HepG2 (cell line): ENCODE results near the gene PRKAR2B. TPM values are rescaled to one million over a fixed set of nuclear protein-coding genes. Genes with fewer than 3 reads are reported as not detected.

ENCODE experiments used
- ATAC-seq: fragments of 200-7000 bp; cut with Tn5 transposase; 3 replicates; pipeline ENCODE4 v1.9.1; 2020; ENCODE audit warnings: mild to moderate bottlenecking, moderate library complexity
- BruUV-seq: library from RNA; stranded (reverse); fragments of 400-500 nt; replicated peaks from 2 replicates; lab custom pipeline; 2021; lab: Mats Ljungman, UMichigan
- CTCF ChIA-PET: fragments of 300-600 bp; formaldehyde crosslinking; extraction: SDS; loops from one replicate; lab custom pipeline; 2021; ENCODE audit warnings: low total read pairs, inconsistent platforms, low intra/inter-chr PET ratio; lab: Yijun Ruan, JAX
- POLR2A ChIA-PET: fragments of 350-600 bp; sonication (Branson Sonifier 250); formaldehyde crosslinking; loops from one replicate; lab custom pipeline; 2020; ENCODE audit warnings: antibody characterized with exemption, inconsistent platforms; lab: Yijun Ruan, JAX
- DNase-seq: peaks from one replicate; pipeline ENCODE4 v3.0.0-alpha.2; 2015; ENCODE audit warnings: low spot score
- FAIRE-seq: peaks from 3 replicates; lab custom pipeline; 2011; peaks lifted over from hg19 to GRCh38; lab: Jason Lieb, UNC
- H2AFZ ChIP-seq: one replicate; pipeline ENCODE4 v1.6.1; 2011; ENCODE audit warnings: low read length, inconsistent platforms
- H3K27ac ChIP-seq: fragments of 300-600 bp; 3 replicates; pipeline ENCODE4 v1.8.0; 2011; ENCODE audit warnings: mixed run types, mild to moderate bottlenecking, mixed read lengths, low read length, inconsistent platforms; ENCODE audit not compliant: insufficient read depth; ENCODE audit errors: extremely low read length
- H3K27me3 ChIP-seq, 2 experiments: fragments of 200-600 bp in 1 of 2; 2 replicates in 1 of 2; 3 replicates in 1 of 2; pipeline versions ENCODE4 v1.6.0 to v1.8.0; 2011; ENCODE audit warnings: low read length in 2 of 2, mild to moderate bottlenecking in 2 of 2, moderate library complexity in 2 of 2, inconsistent platforms in 1 of 2; ENCODE audit not compliant: insufficient read depth in 2 of 2, control insufficient read depth in 1 of 2
- H3K36me3 ChIP-seq, 2 experiments: fragments of 200-600 bp in 1 of 2; replicated peaks in 1 of 2; 2 replicates in 1 of 2; 3 replicates in 1 of 2; pipeline versions ENCODE4 v1.5.1 to v1.8.0; 2011; ENCODE audit warnings: low read length in 2 of 2, inconsistent platforms in 1 of 2; ENCODE audit not compliant: insufficient read depth in 2 of 2, control insufficient read depth in 1 of 2
- H3K4me1 ChIP-seq: 2 replicates; pipeline ENCODE4 v1.5.1; 2012; ENCODE audit warnings: low read length, inconsistent platforms; ENCODE audit not compliant: insufficient read depth
- H3K4me2 ChIP-seq: 2 replicates; pipeline ENCODE4 v1.6.0; 2011; ENCODE audit warnings: low read depth, low read length, inconsistent platforms
- H3K4me3 ChIP-seq, 3 experiments: fragments of 200-600 bp in 1 of 3; sonication (generic), shearing (Covaris generic) in 1 of 3; replicated peaks in 1 of 3; 2 replicates each; pipeline ENCODE4 v1.5.1; 2011 to 2016; ENCODE audit warnings: low read length in 3 of 3, inconsistent platforms in 2 of 3, low read depth in 2 of 3, mild to moderate bottlenecking in 2 of 3, control low read depth in 1 of 3, mixed read lengths in 1 of 3; ENCODE audit not compliant: insufficient read depth in 1 of 3
- H3K79me2 ChIP-seq: one replicate; pipeline ENCODE4 v1.6.1; 2011; ENCODE audit warnings: low read length, inconsistent platforms; ENCODE audit not compliant: insufficient read depth
- H3K9ac ChIP-seq: 2 replicates; pipeline ENCODE4 v1.6.0; 2011; ENCODE audit warnings: mild to moderate bottlenecking, low read depth, low read length, inconsistent platforms; ENCODE audit not compliant: insufficient read depth
- H3K9me3 ChIP-seq: 2 replicates; pipeline ENCODE4 v1.5.1; 2012; ENCODE audit warnings: mild to moderate bottlenecking, low read length
- H4K20me1 ChIP-seq: 2 replicates; pipeline ENCODE4 v1.6.0; 2011; ENCODE audit warnings: inconsistent platforms, mild to moderate bottlenecking, low read length, moderate library complexity; ENCODE audit not compliant: insufficient read depth
- BCL6 ChIP-seq: IDR thresholded peaks from 2 replicates; pipeline ENCODE4 v1.6.1; 2016; ENCODE audit warnings: missing genetic modification reagents, missing compliant biosample characterization
- CHD4 ChIP-seq: fragments of 200-600 bp; sonication (generic); IDR thresholded peaks from 2 replicates; pipeline ENCODE4 v1.7.0; 2017; ENCODE audit warnings: mild to moderate bottlenecking, low read length, borderline replicate concordance
- DBP ChIP-seq: sonication (generic); formaldehyde crosslinking; IDR thresholded peaks from 2 replicates; pipeline ENCODE4 v1.4.0; 2020; ENCODE audit warnings: missing genetic modification reagents; ENCODE audit errors: not compliant biosample characterization
- HDAC1 ChIP-seq: sonication (generic); formaldehyde crosslinking; IDR thresholded peaks from 2 replicates; pipeline ENCODE4 v1.5.1; 2020; ENCODE audit warnings: mild to moderate bottlenecking, missing genetic modification reagents
- IRF1 ChIP-seq: sonication (generic); formaldehyde crosslinking; IDR thresholded peaks from 2 replicates; pipeline ENCODE4 v1.4.0; 2020; ENCODE audit warnings: low read depth, mild to moderate bottlenecking, missing genetic modification reagents
- KDM5A ChIP-seq: fragments of 200-600 bp; sonication (generic); IDR thresholded peaks from 2 replicates; pipeline ENCODE4 v1.7.0; 2018; ENCODE audit warnings: antibody characterized with exemption, mild to moderate bottlenecking, low read length, borderline replicate concordance
- MYNN ChIP-seq: sonication (generic); formaldehyde crosslinking; IDR thresholded peaks from 2 replicates; pipeline ENCODE4 v1.4.0; 2020; ENCODE audit warnings: mild to moderate bottlenecking, low read depth, missing genetic modification reagents
- NR2C2 ChIP-seq: sonication (generic); formaldehyde crosslinking; IDR thresholded peaks from 2 replicates; pipeline ENCODE4 v1.4.0; 2020; ENCODE audit warnings: missing genetic modification reagents, mild to moderate bottlenecking, moderate library complexity, borderline replicate concordance
- NR2F2 ChIP-seq: IDR thresholded peaks from 2 replicates; pipeline ENCODE4 v1.6.1; 2012; ENCODE audit warnings: low read depth, inconsistent platforms, borderline replicate concordance
- POLR2A ChIP-seq, 2 experiments: IDR thresholded peaks; 2 replicates each; pipeline ENCODE4 v1.6.1; 2011; ENCODE audit warnings: low read depth in 2 of 2, low read length in 2 of 2, mild to moderate bottlenecking in 1 of 2, moderate library complexity in 1 of 2; ENCODE audit not compliant: insufficient read depth in 1 of 2
- POLR2AphosphoS5 ChIP-seq: IDR thresholded peaks from 2 replicates; pipeline ENCODE4 v1.6.1; 2012; ENCODE audit warnings: low read depth, low read length
- SIX1 ChIP-seq: sonication (generic); formaldehyde crosslinking; IDR thresholded peaks from 2 replicates; pipeline ENCODE4 v1.4.0; 2020; ENCODE audit warnings: missing genetic modification reagents, borderline replicate concordance
- ZEB1 ChIP-seq: IDR thresholded peaks from 2 replicates; pipeline ENCODE4 v1.6.1; 2012; ENCODE audit warnings: mild to moderate bottlenecking, low read depth, inconsistent platforms; ENCODE audit not compliant: insufficient replicate concordance
- ZFAT ChIP-seq: sonication (generic); formaldehyde crosslinking; conservative IDR thresholded peaks from 2 replicates; pipeline ENCODE4 v1.8.1; 2023; ENCODE audit warnings: missing genetic modification reagents, inconsistent platforms
- ZNF589 ChIP-seq: sonication (generic); formaldehyde crosslinking; conservative IDR thresholded peaks from 2 replicates; pipeline ENCODE4 v1.8.0; 2022; ENCODE audit warnings: mild to moderate bottlenecking, moderate library complexity, missing genetic modification reagents
- ZNF766 ChIP-seq: sonication (generic); formaldehyde crosslinking; IDR thresholded peaks from 2 replicates; pipeline ENCODE4 v1.5.0; 2020; ENCODE audit warnings: missing genetic modification reagents, borderline replicate concordance
- ZNF83 ChIP-seq: sonication (generic); formaldehyde crosslinking; IDR thresholded peaks from 2 replicates; pipeline ENCODE4 v1.4.0; 2020; ENCODE audit warnings: missing genetic modification reagents, mild to moderate bottlenecking, borderline replicate concordance
- WGBS: methylation state at CpG from one replicate; pipeline ENCODE4 v1.1.6; 2017; ENCODE audit warnings: low lambda C conversion rate; 5-methylcytosine and 5-hydroxymethylcytosine counted together
- in situ Hi-C: cut with HindIII; loops from 2 replicates; pipeline ENCODE4 v1.10.0; 2017; ENCODE audit warnings: low pct_unique_long_range_greater_than_20kb; ENCODE audit not compliant: extremely low pct_ligation_motif_present
- intact Hi-C: fragments of 100-400 bp; cut with micrococcal nuclease; formaldehyde crosslinking; loops from one replicate; pipeline ENCODE4 v1.10.0; 2022; ENCODE audit not compliant: unreplicated experiment
- polyA plus RNA-seq, 8 experiments: library from polyadenylated mRNA; depleted of rRNA in 3 of 8; stranded (reverse) in 7 of 8; unstranded in 1 of 8; fragments of >200 nt; fragmentation: Illumina TruSeq in 4 of 8; extraction: Trizol in 4 of 8; gene quantifications; 2 replicates each; pipeline versions ENCODE4 v1.2.1 to v1.2.3, GENCODE V29; 2011 to 2016; ENCODE audit warnings: low read depth in 4 of 8, missing spikeins in 1 of 8, mixed read lengths in 1 of 8; ENCODE audit not compliant: insufficient read depth in 1 of 8
- total RNA-seq, 5 experiments: library from RNA; depleted of rRNA; stranded (reverse); fragments of >200 nt; fragmentation: Illumina TruSeq; extraction: Trizol; gene quantifications; 2 replicates each; pipeline ENCODE4 v1.2.3, GENCODE V29; 2016; ENCODE audit warnings: low read depth in 1 of 5

PRKAR2B gene
- total and polyA plus RNA-seq, 2 of the 13 experiments (the other 11 are each of a cell fraction or from before 2014, with no cell fraction given): not detected

- TF ChIP-seq IRF1 (CRISPR knock-in tag) (no peak), NR2F2 (no peak), ZFAT (CRISPR knock-in tag) (no peak), CHD4 (no peak), MYNN (CRISPR knock-in tag) (no peak), HDAC1 (no peak), BCL6 (CRISPR knock-in tag) (no peak), DBP (CRISPR knock-in tag) (no peak), KDM5A (no peak), ZEB1 (no peak)
These were observed 36.6 kb upstream of the PRKAR2B start (continued) for GRCh38 chr7:107007892-107008287.

DNA sequence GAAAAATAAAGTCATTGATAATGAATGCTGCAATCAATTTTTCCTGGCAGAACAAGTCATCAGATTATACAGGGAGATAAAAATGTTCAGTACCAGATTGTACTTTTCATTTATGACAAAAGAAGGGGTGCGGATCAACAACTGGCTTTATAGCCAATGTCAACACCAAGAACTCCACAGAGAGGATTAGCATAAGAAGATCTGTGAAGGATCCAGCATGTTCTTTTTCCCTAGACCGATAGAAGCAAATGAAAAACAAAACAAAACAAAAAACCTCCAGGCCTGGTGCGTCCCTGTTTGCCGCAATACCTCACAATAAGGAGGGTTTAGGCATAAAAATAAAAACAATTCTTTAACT, 34.7 kb upstream of the PRKAR2B start:
- Histone ChIP-seq H2AFZ (no peak overlapping the region), H3K4me1 (no peaks in the 10 kb centered on the region), H3K4me2 (no peak overlapping the region), H3K36me3 (no peaks in the 10 kb centered on the region), H3K9me3 (no peaks in the 10 kb centered on the region), H3K9ac (no peak overlapping the region), H3K27me3 (no peaks in the 10 kb centered on the region), H4K20me1 (no peaks in the 10 kb centered on the region), H3K27ac (no peak overlapping the region), H3K79me2 (no peaks in the 10 kb centered on the region), H3K4me3 (no peak overlapping the region)
- DNase-seq (no peak), ATAC-seq (no peak), FAIRE-seq (no peak)
- BruUV-seq: no TSS peak
- 2% methylated on average over 4 of the region's 4 CpGs for WGBS
- CTCF ChIA-PET: no interaction called here
- in situ Hi-C loops: no loop called here
- POLR2A ChIA-PET: no interaction called here
- intact Hi-C loops: no loop called here
- no peak for TF ChIP-seq NR2C2 (CRISPR knock-in tag)
- no peak for TF ChIP-seq POLR2A (IDR thresholded peaks at IDR 0.05; ENCODE audit: insufficient read depth in 1 of 2, low read depth in 2 of 2, low read length in 2 of 2)
- TF ChIP-seq ZNF589 (CRISPR knock-in tag): no peak
- TF ChIP-seq POLR2AphosphoS5: no peak
- TF ChIP-seq ZNF766 (CRISPR knock-in tag): no peak
- TF ChIP-seq SIX1 (CRISPR knock-in tag): no peak
- no peak for TF ChIP-seq ZNF83 (CRISPR knock-in tag)
